Kidney epithelial cell (primary cell): Measurements from ENCODE around the gene CCDC8. TPM values are rescaled to one million over a fixed set of nuclear protein-coding genes. Genes with fewer than 3 reads are reported as not detected.
"Not testable (repeated sequence)": the region's sequence is repeated elsewhere in the genome, so short reads cannot be mapped to it uniquely, and the experiment has no call there.

ENCODE experiments used
- DNase-seq: peaks from one replicate; pipeline ENCODE4 v3.0.0-alpha.2; 2010; ENCODE audit warnings: low read depth
- H3K27me3 ChIP-seq: 2 replicates; pipeline ENCODE4 v1.6.0; 2011; ENCODE audit warnings: low read length; ENCODE audit not compliant: control insufficient read depth, insufficient read depth
- H3K36me3 ChIP-seq: 2 replicates; pipeline ENCODE4 v1.5.1; 2011; ENCODE audit warnings: low read length; ENCODE audit not compliant: control insufficient read depth, insufficient read depth
- H3K4me3 ChIP-seq: 2 replicates; pipeline ENCODE4 v1.5.1; 2011; ENCODE audit warnings: low read depth, mild to moderate bottlenecking, control low read depth, low read length
- total RNA-seq: library from RNA; depleted of rRNA; stranded (reverse); fragments of >200 nt; gene quantifications from 2 replicates; pipeline ENCODE4 v1.2.3, GENCODE V29; 2015
- TF ChIP-seq, protein P1 (sequence below): IDR thresholded peaks from 2 replicates; pipeline ENCODE4 v1.5.1; 2011; ENCODE audit warnings: mild to moderate bottlenecking, moderate library complexity, low read length, control low read depth, inconsistent platforms; ENCODE audit not compliant: insufficient read depth, poor library complexity, severe bottlenecking

The CCDC8 gene
- total RNA-seq, 1 donor from 2014 or later: 21.8 TPM

DNA sequence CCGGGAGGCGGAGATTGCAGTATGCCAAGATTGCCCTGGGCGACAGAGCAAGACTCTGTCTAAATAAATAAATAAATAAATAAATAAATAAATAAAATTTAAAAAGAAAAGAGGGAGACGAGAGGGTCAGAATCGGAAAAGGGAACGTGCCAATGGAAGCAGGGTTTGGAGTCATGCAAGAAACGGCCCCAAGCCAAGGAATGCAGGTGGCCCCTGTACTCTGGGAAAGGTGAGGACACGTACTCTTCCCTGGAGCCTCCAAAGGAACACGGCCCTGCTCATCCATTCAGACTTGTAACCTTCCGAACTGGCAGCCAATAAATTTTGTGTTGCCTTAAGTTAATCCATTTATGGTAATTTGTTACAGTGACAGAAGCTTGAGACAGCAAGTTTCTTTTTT is 35.2 kb upstream of the CCDC8 start:
- TF ChIP-seq, protein P1, sequence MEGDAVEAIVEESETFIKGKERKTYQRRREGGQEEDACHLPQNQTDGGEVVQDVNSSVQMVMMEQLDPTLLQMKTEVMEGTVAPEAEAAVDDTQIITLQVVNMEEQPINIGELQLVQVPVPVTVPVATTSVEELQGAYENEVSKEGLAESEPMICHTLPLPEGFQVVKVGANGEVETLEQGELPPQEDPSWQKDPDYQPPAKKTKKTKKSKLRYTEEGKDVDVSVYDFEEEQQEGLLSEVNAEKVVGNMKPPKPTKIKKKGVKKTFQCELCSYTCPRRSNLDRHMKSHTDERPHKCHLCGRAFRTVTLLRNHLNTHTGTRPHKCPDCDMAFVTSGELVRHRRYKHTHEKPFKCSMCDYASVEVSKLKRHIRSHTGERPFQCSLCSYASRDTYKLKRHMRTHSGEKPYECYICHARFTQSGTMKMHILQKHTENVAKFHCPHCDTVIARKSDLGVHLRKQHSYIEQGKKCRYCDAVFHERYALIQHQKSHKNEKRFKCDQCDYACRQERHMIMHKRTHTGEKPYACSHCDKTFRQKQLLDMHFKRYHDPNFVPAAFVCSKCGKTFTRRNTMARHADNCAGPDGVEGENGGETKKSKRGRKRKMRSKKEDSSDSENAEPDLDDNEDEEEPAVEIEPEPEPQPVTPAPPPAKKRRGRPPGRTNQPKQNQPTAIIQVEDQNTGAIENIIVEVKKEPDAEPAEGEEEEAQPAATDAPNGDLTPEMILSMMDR: no peak
- Histone ChIP-seq H3K27me3 (no peaks in the 10 kb centered on the region), H3K4me3 (no peak overlapping the region), H3K36me3 (no peaks in the 10 kb centered on the region)
- DNase-seq: no peak

DNA sequence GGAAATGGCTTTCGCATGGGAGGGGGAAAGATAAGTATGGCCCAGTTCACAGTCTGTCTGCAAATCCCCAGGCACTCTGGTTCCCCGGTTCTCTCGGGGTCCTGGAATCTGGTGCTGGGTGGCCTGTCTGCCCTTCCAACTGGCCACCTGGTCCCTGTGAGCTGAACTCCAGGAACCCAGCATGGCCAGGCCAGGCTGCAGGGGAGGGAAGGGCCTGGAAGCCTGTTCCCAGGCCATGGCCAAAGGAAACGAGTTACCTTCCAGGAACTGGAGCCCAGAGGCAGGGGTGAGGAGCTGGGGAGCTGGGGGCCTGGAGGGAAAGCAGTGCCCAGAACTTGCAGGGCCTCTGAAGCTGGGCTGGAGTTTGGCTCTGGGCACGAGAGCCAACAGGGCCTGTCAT is 34.5 kb upstream of the CCDC8 start:
- H3K27me3 ChIP-seq: no peaks in the 10 kb centered on the region
- H3K36me3 ChIP-seq: no peaks in the 10 kb centered on the region
- no peak overlapping the region for H3K4me3 ChIP-seq
- DNase-seq: no peak
- TF ChIP-seq, protein P1: no peak

DNA sequence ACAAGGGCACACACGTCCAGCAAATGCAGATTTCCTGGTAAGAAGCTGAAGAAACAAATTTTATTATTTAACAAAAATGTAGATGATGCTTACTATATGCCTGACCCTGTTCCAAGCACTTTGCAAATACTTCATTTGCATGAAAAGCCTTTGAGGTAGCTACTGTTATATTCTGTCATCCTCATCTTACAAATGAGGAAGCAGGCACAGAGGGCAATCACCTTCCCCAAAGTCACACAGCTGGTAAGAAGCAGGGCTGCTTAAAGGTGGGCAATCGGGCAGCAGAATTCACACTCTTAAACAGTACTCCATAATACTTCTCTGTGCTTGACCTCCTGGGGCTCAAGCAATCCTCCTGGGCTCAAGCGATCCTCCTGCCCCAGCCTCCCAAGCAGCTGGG is 33.6 kb upstream of the CCDC8 start:
- TF ChIP-seq, protein P1: no peak
- H3K4me3 ChIP-seq: no peak overlapping the region

DNA sequence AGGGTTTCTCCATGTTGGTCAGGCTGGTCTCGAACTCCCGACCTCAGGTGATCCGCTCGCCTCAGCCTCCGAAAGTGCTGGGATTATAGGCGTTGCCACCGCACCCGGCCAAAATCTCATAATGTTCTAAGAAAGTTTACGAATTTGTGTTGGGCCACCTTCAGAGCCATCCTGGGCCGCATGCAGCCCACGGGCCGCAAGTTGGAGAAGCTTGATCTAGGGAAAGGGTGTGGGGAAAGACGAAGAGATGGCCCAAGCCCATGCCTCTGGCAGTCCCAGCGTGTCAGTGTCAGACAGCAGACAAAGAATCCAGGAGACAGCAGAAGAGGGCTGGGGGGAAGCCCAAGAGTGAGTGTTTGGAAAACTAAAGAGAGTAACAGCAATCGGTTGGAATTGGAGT is 32.7 kb upstream of the CCDC8 start:
- TF ChIP-seq, protein P1: no peak
- H3K4me3 ChIP-seq: no peak overlapping the region
- no peaks in the 10 kb centered on the region for H3K36me3 ChIP-seq
- no peaks in the 10 kb centered on the region for H3K27me3 ChIP-seq
- DNase-seq: no peak

More for the DNA sequence above, 33.6 kb upstream of the CCDC8 start:
- no peak for DNase-seq
- no peaks in the 10 kb centered on the region for H3K27me3 ChIP-seq
- H3K36me3 ChIP-seq: no peaks in the 10 kb centered on the region

DNA sequence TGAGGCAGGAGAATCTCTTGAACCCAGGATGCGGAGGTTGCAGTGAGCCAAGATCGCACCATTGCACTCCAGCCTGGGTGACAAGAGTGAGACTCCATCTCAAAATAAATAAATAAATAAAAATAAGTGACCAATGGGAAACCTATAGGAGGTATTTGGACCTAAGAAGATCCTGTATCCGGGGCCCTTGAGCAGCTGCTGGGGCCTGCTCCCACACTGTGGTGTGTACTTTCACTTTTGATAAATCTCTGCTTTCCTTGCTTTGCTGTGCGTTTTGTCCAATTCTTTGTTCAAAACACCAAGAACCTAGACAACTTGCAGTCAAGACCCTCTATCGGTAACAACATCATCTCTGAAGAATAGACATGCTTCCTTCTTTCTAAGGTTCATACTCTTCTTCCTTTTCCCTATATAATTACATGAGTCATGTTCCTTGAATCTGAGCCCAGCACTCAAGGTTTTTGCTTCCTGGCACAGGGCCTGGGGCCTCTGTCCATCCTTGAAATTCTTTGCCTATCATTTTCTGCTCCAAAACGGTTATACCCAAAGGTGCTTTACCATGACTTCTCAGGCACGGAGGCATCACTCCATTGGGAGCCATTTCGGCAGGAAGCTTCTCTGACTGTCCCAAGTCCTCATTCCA is 29.6 kb upstream of the CCDC8 start:
- TF ChIP-seq, protein P1: no peak
- no peaks in the 10 kb centered on the region for H3K27me3 ChIP-seq
- H3K36me3 ChIP-seq: no peaks in the 10 kb centered on the region
- no peak for DNase-seq
- H3K4me3 ChIP-seq: no peak overlapping the region

DNA sequence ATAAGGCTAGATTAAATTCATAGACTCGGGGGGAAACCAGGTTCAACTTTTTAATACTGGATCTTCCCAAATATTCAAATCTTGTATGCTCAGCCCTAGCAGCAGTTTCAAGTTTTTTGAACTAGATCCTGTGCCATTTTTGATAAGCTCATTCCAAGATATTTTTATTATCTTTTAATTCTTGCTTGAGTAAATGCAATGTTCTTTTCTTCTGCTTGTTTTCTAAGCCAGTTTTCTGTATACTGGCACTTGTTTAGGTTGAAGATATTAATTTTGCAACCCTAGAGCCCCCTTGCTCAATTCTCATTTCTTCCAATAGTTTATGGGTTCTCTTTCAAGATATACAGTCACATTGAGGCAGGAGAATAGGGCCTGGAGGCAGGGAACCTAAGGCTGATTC is 28.5 kb upstream of the CCDC8 start:
- no peaks in the 10 kb centered on the region for H3K27me3 ChIP-seq
- no peak overlapping the region for H3K4me3 ChIP-seq
- no peak for DNase-seq
- H3K36me3 ChIP-seq: no peaks in the 10 kb centered on the region
- TF ChIP-seq, protein P1: no peak

DNA sequence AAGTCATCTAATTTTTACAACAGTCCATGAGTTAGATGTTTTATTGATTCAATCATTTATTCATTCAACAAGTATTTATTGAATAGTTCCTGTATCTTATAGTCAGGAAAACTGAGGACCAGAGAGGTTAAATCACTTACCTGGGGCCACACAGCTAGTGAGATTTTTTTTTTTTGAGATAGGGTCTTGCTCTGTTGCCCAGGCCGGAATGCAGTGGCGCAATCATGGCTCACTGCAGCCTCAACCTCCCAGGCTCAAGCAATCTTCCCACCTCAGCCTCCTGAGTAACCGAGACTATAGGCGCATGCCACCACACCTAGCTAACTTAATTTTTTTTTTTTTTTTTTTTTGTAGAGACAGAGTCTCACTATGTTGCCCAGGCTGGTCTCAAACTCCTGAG is 22.3 kb upstream of the CCDC8 start:
- not testable (repeated sequence) for H3K4me3 ChIP-seq, H3K27me3 ChIP-seq, H3K36me3 ChIP-seq, DNase-seq
